CD1c-positive myeloid dendritic cell (primary cell): Measurements from ENCODE around the gene PURA.
A peak's percentile ranks its signal among the peaks of the same experiment; 100 is the strongest.
"Not testable (repeated sequence)": the region's sequence is repeated elsewhere in the genome, so short reads cannot be mapped to it uniquely, and the experiment has no call there.

ENCODE experiments used
- DNase-seq: peaks from one replicate; pipeline ENCODE4 v3.0.0-alpha.2; 2016; ENCODE audit errors: extremely low spot score

Gene PURA

GRCh38 chr5:140135127-140135526 lies 21.2 kb downstream of the PURA start:
- DNase-seq: no peak

DNA sequence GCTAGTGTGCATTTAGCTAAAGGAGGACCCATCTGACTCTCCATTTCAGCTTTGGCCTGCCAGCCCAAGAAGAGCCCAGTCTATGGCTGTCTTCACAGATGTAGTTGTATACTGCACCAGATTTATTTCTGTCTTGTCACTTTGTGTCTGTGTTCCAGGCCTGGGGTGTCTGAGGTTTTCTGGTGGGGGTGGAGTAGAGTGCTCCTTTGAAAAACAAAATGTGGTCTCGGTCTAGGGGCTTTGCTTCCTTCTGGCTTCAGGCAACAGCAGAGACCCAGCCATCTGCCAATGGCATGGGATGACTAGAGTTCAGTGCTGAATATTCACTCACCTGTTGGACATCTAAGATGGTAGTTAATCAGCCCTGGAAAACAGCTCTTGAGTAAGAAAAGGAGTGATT lies 22.7 kb downstream of the PURA start:
- no peak for DNase-seq

GRCh38 chr5:140140435-140140834 lies 26.5 kb downstream of the PURA start:
- no peak for DNase-seq

- DNase-seq: no peak
Measured at GRCh38 chr5:140141241-140141640, 27.3 kb downstream of the PURA start.

- DNase-seq: no peak
Measured at GRCh38 chr5:140142246-140142645, 28.3 kb downstream of the PURA start.

DNA sequence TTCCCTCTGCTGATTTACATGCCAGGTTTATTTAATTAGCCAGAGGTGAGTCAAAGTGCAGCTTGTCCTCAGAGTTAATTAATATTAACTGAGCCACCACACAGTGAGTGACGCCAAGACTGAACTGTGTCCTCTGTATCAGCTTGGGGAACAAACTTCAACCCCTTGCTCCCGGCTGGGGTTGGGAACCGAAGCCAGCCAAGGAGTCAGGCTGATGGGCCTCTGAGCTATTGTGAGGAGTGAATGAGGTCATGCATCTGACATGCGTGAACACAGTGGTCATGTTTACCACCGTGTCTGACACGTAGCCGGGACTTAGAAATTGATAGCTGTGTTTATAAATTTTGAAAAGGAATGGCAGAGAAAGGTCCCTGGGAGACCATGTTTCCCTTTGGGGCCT lies 28.9 kb downstream of the PURA start:
- DNase-seq: no peak

GRCh38 chr5:140143521-140144258 lies 29.8 kb downstream of the PURA start:
- DNase-seq: no peak

DNA sequence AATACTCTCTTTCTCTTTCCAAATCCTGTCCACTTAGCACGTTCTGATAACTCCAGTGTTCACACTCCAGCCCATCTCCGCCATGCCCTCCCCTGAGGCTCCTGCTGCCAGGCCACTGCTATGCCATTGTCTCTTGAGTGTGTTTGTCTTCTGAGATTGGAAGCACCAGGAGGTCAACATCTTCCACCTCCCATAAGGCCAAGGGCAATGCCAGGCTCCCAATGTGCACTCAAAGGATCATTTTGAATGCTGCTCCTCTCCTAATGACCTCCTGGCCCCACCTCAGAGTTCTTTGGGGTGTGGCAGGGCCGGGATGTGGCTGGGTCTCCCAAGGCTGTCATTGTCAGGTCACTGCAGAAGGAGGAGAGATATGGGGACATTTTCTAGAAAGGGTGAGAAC lies 31.3 kb downstream of the PURA start:
- DNase-seq: no peak

DNA sequence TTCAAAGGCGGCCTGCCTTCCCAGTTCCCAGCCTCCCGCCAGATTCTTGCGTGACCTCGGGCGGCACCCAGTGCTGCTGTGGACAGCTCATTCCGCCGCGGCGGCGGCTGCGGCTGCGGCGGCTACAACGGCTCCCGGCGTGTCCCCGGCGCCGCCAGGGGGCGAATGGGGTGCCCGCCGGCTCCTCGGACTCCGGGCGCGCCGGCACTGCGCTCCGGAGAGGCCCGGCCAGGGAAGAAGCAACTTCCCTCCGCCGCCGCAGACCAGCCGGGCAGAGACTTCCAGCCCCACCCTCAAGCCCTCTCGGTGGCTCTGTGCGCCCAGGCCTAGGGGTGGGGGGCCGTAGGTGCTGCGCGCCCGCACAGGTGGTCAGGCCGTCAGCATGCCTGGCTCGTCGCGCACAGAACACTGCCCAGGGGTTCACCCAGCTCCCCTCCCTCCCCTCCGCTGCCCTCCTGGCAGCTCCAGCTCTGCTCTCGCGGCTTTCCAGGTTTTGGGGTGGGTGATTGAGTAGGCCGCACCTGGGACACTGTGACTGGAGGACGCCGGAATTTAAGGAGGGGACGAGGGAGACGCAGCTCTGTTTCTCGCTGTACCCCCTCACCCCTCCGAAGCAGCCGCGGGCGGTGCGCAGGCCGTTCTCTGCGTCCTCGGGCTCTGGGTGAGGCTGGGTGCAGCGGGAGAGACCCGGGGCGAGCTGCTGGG lies 32.1 kb downstream of the PURA start:
- peak; percentile 85 for DNase-seq

DNA sequence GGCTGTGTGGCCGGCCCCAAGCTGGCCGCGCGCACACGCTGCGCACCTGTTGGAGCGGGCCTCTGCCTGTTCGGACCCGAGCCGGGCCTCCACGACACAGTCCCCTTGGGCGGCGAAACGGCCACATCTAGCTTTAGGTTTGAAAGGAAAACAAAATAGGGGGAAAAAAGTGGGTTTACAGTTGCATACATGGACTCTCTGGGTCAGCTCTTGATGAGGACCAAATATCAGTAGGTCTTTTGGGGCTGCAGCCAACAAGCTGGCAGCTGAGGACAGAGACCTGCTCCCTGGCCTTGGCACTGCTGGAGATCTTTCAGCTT lies 32.6 kb downstream of the PURA start:
- no peak for DNase-seq

- no peak for DNase-seq
Measured at GRCh38 chr5:140147460-140147859, 33.6 kb downstream of the PURA start.

DNA sequence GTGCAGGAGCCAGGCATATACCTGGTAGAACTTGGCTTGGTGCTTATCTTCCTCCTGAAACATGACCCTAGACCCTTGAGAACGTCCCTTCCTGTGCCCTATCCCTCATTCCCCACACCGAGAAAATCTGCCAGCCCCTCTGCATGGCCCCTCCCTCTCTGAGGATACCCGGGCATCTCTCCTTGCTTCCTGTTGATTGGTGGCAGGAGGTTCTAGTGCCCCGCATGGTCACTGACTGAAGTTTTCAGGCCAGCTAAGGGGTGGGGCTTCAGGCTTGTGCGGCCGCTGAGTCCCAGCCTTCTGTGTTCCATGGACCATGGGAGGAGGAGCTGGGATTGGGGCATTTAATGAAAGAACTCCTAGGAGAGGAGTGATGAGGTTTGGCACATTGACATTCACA lies 34.6 kb downstream of the PURA start:
- no peak for DNase-seq

- DNase-seq: no peak
Measured at GRCh38 chr5:140150201-140150600, 36.3 kb downstream of the PURA start.

GRCh38 chr5:140151144-140152021 lies 37.5 kb downstream of the PURA start:
- no peak for DNase-seq

DNA sequence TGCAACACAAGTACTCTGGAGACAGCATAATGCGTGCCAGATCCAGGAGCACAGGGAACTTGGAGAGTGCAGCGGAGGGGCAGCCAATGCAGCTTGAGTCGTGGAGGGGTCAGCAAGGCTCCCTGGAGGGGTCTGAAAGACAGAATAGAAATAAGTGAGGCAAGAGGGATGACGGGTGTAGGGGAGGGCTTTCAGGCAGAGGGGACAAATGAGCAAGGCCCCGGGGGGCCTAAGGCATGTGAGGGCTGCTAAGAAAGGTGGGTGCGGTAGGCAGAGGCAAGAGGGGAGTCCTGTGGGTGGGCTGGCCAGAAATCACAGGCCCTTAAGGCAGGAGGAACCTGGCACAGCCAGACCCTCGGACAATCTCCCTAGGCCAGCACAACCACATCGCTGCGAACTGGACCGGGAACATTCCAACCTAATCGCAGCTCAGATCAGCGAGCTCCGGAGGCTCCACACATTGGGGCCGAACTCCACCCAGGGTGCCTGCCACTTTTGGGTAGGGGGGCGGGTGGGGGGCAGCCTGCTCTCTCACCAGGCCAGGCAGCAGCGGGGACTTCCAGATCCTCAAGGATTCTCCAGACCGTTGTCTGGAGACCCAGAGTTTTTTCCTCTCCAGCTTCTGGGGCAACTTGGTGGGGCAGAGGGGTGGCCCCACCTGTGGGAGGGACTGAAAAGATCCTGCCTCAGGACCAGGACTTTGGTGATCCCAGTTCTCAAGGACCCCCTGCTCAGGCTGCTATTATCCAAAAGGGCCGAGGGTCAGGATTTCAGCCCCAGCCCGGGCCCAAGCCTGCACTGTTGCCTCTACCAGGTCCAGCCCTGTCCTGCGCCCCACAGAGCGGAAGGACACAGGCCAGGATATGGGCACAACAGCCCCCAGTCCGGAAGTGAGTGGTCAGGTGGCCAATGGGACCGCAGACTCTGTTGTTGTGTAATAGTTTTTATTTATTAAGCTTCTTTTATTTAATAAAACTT lies 38.4 kb downstream of the PURA start:
- DNase-seq: no peak

- no peak for DNase-seq
Measured at GRCh38 chr5:140153255-140153654, 39.3 kb downstream of the PURA start.

DNA sequence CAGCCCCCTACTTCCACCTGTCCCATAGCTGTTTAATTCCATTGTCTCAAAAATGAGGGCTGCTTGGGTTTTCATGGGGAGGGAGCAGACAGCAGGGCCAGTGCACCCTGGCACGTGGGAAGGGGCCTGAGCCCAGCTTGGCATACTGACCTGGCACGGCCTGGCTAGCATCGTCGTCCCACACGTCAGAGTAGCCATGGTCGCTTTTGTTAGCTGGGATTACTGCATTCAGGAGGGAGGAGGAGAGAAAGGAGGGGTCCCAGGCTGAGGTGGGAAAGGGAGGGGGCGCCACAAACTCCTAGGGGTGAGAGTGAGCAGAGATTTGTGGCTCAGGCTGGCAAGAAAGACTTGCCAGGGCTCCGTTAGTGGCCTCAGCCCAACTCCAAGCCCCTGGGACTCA lies 40.0 kb downstream of the PURA start:
- DNase-seq: no peak

GRCh38 chr5:140154710-140155381 lies 40.9 kb downstream of the PURA start:
- not testable (repeated sequence) for DNase-seq

DNA sequence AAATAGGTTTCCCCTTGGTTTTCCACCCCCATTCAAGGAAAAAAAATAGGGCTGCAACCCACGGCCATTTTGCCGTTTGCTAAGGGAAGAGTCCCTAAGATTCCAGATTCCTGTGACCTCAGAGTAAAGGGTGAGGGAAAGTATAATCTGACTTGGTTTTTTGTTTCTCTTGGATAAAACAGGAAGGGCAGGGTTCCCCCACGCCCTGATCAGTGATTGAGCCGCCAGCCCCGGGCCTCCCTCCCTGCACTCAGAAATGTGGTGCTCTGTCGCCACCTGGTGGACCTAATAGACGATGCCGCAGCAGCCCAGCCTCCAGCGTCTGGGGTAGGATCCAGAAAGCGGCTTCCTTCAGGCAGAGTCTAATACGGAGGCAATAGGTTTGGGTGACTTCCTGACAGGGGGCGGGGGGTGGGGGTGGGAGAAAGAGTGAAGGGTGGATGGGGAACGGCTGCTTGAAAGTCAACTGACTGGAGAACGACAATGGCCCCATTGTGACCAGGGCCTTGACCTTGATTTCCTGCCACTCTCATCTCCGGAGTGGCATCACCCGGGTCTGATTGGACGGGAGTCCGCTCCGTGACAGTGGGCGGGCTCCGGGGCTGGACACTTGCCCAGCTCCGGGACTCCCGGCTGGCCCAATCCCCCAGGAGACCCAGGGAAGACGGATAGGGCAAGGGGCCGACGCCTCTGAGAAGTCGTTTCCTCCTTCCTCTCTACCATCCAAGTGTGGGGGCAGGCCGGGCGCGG lies 43.3 kb downstream of the PURA start:
- DNase-seq: peak; percentile 94
